Thoracic aorta (tissue), 2 donors: ENCODE measurements around the gene PEA15. TPM values are rescaled to one million over a fixed set of nuclear protein-coding genes. Genes with fewer than 3 reads are reported as not detected.

Source experiments
- ATAC-seq: fragments of 150-250 bp; one replicate; pipeline ENCODE4 v1.8.0; 2017; ENCODE audit warnings: low read depth; ENCODE audit not compliant: insufficient number of reproducible peaks, low FRiP score
- DNase-seq: peaks from one replicate; pipeline ENCODE4 v3.0.0-alpha.2; 2020; ENCODE audit warnings: low spot score
- H3K27ac ChIP-seq, 2 donors: fragments of 200-600 bp; sonication (generic); 1 replicate in 1 of 2; 2 replicates in 1 of 2; pipeline ENCODE4 v1.5.1; 2016; ENCODE audit warnings: mild to moderate bottlenecking in 2 of 2, moderate library complexity in 2 of 2
- H3K27me3 ChIP-seq: fragments of 200-600 bp; sonication (generic); replicated peaks from 2 replicates; pipeline ENCODE4 v1.6.0; 2016; ENCODE audit warnings: mild to moderate bottlenecking; ENCODE audit not compliant: insufficient read depth
- H3K36me3 ChIP-seq: fragments of 200-600 bp; sonication (generic); one replicate; pipeline ENCODE4 v1.5.1; 2016
- H3K4me1 ChIP-seq, 2 donors: fragments of 200-600 bp; sonication (generic); 1 replicate in 1 of 2; 2 replicates in 1 of 2; pipeline versions ENCODE4 v1.5.1 to v1.6.0; 2016; ENCODE audit warnings: low read depth in 2 of 2, mild to moderate bottlenecking in 1 of 2; ENCODE audit not compliant: control insufficient read depth in 1 of 2
- H3K4me3 ChIP-seq: fragments of 200-600 bp; sonication (generic); 2 replicates; pipeline ENCODE4 v1.5.1; 2016; ENCODE audit warnings: mild to moderate bottlenecking
- H3K9me3 ChIP-seq: fragments of 200-600 bp; sonication (generic); 2 replicates; pipeline ENCODE4 v1.5.1; 2016
- total RNA-seq, 2 donors: library from RNA; depleted of rRNA; stranded (reverse); fragments of >200 nt; gene quantifications; one replicate each; pipeline versions ENCODE4 v1.1.0 to v1.2.3, GENCODE V29; 2016
- TF ChIP-seq, protein P1 (sequence below): fragments of 200-600 bp; sonication (generic); IDR thresholded peaks from one replicate; pipeline ENCODE4 v1.5.1; 2019; ENCODE audit warnings: antibody characterized with exemption

Gene PEA15
- total RNA-seq, 2 donors from 2014 or later: 131 to 194 TPM

DNA sequence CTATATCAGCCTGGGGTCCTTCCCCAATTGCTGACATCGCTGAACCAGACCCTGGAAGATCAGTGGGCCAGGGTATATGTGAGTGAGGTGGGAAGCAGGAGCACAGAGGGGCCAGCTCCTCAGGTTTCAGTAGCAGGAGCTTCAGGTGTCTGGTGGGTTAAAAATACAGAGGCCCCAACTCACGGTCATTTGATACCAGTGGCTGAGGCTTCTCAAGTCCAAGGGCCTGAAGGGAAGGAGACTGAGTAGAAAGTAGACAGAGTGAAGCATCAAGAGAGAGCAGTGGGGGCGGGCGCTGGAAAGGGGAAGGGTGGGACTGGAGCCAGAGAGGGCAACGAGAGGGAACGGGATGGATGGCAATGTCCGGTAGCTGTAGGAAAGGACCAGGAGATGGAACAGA lies 16.8 kb upstream of the PEA15 start:
- Histone ChIP-seq H3K36me3 (no peaks in the 10 kb centered on the region), H3K4me3 (no peak overlapping the region), H3K27ac (no peak overlapping the region), H3K4me1 (peaks cover 10 to 38% of the 10 kb centered on the region in 2 donors), H3K9me3 (no peaks in the 10 kb centered on the region), H3K27me3 (no peaks in the 10 kb centered on the region)
- DNase-seq: no peak
- TF ChIP-seq, protein P1, sequence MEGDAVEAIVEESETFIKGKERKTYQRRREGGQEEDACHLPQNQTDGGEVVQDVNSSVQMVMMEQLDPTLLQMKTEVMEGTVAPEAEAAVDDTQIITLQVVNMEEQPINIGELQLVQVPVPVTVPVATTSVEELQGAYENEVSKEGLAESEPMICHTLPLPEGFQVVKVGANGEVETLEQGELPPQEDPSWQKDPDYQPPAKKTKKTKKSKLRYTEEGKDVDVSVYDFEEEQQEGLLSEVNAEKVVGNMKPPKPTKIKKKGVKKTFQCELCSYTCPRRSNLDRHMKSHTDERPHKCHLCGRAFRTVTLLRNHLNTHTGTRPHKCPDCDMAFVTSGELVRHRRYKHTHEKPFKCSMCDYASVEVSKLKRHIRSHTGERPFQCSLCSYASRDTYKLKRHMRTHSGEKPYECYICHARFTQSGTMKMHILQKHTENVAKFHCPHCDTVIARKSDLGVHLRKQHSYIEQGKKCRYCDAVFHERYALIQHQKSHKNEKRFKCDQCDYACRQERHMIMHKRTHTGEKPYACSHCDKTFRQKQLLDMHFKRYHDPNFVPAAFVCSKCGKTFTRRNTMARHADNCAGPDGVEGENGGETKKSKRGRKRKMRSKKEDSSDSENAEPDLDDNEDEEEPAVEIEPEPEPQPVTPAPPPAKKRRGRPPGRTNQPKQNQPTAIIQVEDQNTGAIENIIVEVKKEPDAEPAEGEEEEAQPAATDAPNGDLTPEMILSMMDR: no peak
- ATAC-seq: no peak

DNA sequence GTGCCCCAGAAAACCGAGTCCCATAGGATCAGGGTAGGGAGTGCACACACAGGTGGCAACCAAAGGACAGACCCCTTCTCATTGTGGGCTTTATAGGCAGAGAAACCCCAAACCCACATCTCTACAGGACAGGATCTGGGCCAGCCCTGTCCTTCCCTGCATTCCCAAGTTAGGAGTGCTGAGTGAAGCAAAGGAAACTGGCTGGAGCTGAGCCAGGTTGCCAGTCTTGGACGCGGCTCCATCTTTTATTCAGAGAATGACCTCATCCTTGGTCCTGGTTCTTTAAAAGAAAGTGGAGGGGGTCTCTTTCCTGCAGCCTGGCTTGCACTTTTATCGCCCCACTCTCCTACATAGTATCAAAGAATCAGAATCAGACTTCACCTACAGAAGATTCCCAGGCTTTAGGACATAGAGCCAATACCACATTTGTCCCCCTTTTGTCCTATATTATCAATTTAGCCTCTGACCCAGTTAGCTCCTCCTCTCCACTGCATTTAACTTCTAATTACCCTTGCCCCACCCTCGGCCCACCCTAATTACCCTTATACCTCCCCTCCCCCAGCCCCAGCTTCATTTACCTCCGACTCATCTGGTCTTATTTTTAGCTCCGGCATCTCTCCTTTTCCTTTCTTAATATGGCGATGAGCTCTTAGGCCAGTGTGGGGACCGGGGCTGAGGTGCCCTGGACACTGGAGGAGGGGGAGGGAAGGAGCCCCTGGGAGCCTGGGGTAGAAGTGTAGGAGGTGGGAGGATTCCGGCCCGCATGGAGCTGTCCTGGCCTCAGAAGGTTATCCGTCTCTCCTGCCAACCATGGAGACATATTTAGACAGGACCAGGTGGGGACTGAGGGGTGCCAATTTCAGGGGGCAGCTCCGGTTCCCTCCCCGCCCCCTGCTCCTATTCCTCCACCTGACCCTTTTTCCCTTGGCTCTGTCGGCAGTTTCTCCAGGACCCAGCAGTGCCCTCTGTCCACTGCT lies 15.2 kb upstream of the PEA15 start, which contains the start of gene CASQ1:
TSS of gene CASQ1 (plus strand) at position 927 of the 977 bp plus-strand sequence. CDS start 177 bp downstream, outside the sequence.
- DNase-seq: no peak
- Histone ChIP-seq H3K27me3 (no peaks in the 10 kb centered on the region), H3K4me3 (peak within 1 kb of the TSS; percentile 40), H3K36me3 (no peaks in the 10 kb centered on the region), H3K4me1 (peaks cover 12 to 44% of the 10 kb centered on the region in 2 donors), H3K9me3 (no peaks in the 10 kb centered on the region), H3K27ac (peak within 1 kb of the TSS in 1 of 2 donors; percentile 49)
- TF ChIP-seq, protein P1: no peak
- peak; percentile 74 for ATAC-seq

DNA sequence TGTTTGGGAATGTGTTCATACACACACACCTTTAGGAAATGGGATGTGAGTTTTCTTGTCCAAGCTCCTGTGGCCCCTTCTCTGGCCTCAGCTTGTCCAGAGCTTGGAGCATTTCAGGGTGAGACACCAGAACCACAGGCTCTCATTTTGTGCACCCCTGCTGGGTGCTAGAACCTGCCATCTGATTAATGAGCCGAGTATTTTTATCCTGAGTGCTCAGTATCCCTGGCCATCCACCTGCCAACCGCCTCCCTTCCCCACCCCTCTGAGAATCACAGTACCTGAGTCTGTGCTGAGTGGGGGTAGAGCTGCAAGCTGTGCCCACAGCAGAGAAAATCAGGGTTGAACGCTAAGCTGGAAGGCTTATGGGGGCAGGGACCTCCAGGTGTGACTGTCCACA lies 13.4 kb upstream of the PEA15 start:
- no peak for DNase-seq
- no peaks in the 10 kb centered on the region for H3K9me3 ChIP-seq
- H3K27me3 ChIP-seq: no peaks in the 10 kb centered on the region
- no peak overlapping the region for H3K4me3 ChIP-seq
- TF ChIP-seq, protein P1: no peak
- no peak for ATAC-seq
- no peaks in the 10 kb centered on the region for H3K36me3 ChIP-seq
- H3K27ac ChIP-seq: no peak overlapping the region
- peaks cover 12 to 44% of the 10 kb centered on the region in 2 donors for H3K4me1 ChIP-seq

DNA sequence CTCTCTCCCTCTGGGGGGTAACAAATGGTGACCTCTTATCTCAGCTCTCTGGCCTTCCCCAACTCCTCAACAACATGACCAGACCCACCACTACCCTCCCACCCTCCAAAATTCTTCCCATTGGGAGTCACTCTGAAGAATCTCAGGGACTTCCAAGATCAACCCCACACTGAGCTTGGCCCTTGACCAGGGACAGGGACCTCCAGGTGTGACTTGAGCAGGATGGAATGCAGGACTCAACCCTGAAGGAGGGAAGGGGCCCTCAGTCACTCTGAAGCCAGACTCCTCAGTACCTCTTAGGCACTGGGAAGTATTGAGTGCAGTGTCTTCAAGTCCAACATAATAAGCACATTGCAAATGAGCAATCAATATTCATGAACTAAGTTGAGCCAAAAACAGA lies 12.9 kb upstream of the PEA15 start:
- H3K4me3 ChIP-seq: no peak overlapping the region
- H3K27ac ChIP-seq: no peak overlapping the region
- DNase-seq (no peak), ATAC-seq (no peak)
- no peaks in the 10 kb centered on the region for H3K27me3 ChIP-seq
- no peaks in the 10 kb centered on the region for H3K36me3 ChIP-seq
- peaks cover 12 to 44% of the 10 kb centered on the region in 2 donors for H3K4me1 ChIP-seq
- H3K9me3 ChIP-seq: no peaks in the 10 kb centered on the region
- TF ChIP-seq, protein P1: no peak

DNA sequence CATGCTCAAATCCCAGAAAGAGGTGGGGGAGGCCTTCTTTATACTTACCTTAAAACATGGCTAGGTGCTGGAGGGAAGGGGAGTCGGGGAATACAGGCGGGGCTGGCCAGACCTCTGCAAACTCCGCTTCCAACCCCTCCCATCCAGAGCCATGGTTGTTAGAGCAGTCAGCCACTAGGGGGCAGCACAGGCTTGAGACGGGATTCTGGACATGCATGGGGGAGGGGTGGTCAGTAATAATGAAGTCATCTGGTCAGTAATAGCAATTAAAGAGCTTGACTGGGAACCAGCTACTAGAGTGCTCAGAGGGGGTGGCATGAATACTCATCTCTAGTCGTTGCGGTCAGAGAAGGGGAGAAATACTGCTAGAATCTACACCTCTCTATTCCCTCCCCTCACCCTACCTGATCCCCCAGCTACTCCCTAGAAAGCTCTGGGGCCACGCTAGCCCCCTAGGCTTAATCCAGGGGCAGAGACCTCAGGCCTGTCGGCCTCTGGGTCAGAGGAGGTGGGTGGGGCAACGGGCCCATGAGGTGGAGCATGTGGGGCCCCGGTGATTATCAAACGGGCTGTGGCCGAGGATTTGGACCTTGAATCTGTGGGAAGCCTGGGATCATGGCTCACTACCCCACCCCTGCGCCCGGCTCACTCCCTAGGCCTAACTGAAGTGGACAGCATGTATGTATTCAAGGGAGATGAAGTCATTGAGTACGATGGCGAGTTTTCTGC lies 11.9 kb upstream of the PEA15 start:
- TF ChIP-seq, protein P1: peak; percentile 98
- no peaks in the 10 kb centered on the region for H3K36me3 ChIP-seq
- peak overlapping the region in 1 of 2 donors; percentile 51 for H3K27ac ChIP-seq
- peak overlapping the region; percentile 48 for H3K4me3 ChIP-seq
- DNase-seq (peak; percentile 80), ATAC-seq (peak; percentile 85)
- no peaks in the 10 kb centered on the region for H3K27me3 ChIP-seq
- H3K9me3 ChIP-seq: no peaks in the 10 kb centered on the region
- peaks cover 12 to 44% of the 10 kb centered on the region in 2 donors for H3K4me1 ChIP-seq
